ENCODE data around the gene MORN3.
"Not testable (repeated sequence)": the region's sequence is repeated elsewhere in the genome, so short reads cannot be mapped to it uniquely, and the experiment has no call there.

MORN3 gene

GRCh38 chr12:121692744-121693143, 23.3 kb upstream of the MORN3 start:
- DNase-seq (ENCODE audit: low spot score): not testable (repeated sequence)

- no peak for DNase-seq (ENCODE audit: low spot score)
Measured at GRCh38 chr12:121689430-121689829, 20.0 kb upstream of the MORN3 start.

GRCh38 chr12:121688966-121689365, 19.5 kb upstream of the MORN3 start:
- no peak for DNase-seq (ENCODE audit: low spot score)

- DNase-seq (ENCODE audit: low spot score): not testable (repeated sequence)
Measured at GRCh38 chr12:121679661-121680197, 10.3 kb upstream of the MORN3 start.

GRCh38 chr12:121678716-121679300, 9.4 kb upstream of the MORN3 start:
- no peak for DNase-seq (ENCODE audit: low spot score)

- DNase-seq (ENCODE audit: low spot score): no peak
Measured at GRCh38 chr12:121678305-121678704, 8.9 kb upstream of the MORN3 start.

- DNase-seq (ENCODE audit: low spot score): no peak
Measured at GRCh38 chr12:121676190-121676589, 6.7 kb upstream of the MORN3 start.

GRCh38 chr12:121673013-121673511, 3.6 kb upstream of the MORN3 start:
- DNase-seq (ENCODE audit: low spot score): no peak

GRCh38 chr12:121668750-121669520, 519 bp downstream of the MORN3 start:
- DNase-seq (ENCODE audit: low spot score): peak; percentile 72

- DNase-seq (ENCODE audit: low spot score): not testable (repeated sequence)
Measured at GRCh38 chr12:121666829-121667228, 2.6 kb downstream of the MORN3 start.

- DNase-seq (ENCODE audit: low spot score): no peak
Measured at GRCh38 chr12:121663610-121663929, 5.9 kb downstream of the MORN3 start.

- not testable (repeated sequence) for DNase-seq (ENCODE audit: low spot score)
Measured at GRCh38 chr12:121661353-121662105, 7.9 kb downstream of the MORN3 start.

- DNase-seq (ENCODE audit: low spot score): no peak
Measured at GRCh38 chr12:121657305-121658008, 12.0 kb downstream of the MORN3 start.

- DNase-seq (ENCODE audit: low spot score): no peak
Measured at GRCh38 chr12:121656122-121656521, 13.3 kb downstream of the MORN3 start.

GRCh38 chr12:121653999-121654398, 15.5 kb downstream of the MORN3 start:
- DNase-seq (ENCODE audit: low spot score): no peak

GRCh38 chr12:121652767-121653497, 16.5 kb downstream of the MORN3 start:
- no peak for DNase-seq (ENCODE audit: low spot score)

- no peak for DNase-seq (ENCODE audit: low spot score)
Measured at GRCh38 chr12:121651320-121651719, 18.1 kb downstream of the MORN3 start.

- no peak for DNase-seq (ENCODE audit: low spot score)
Measured at GRCh38 chr12:121649819-121650353, 19.6 kb downstream of the MORN3 start.

GRCh38 chr12:121649322-121649721, 20.1 kb downstream of the MORN3 start:
- DNase-seq (ENCODE audit: low spot score): no peak

GRCh38 chr12:121648458-121649028, 20.9 kb downstream of the MORN3 start:
- DNase-seq (ENCODE audit: low spot score): no peak

GRCh38 chr12:121641343-121641630, 28.2 kb downstream of the MORN3 start:
- DNase-seq (ENCODE audit: low spot score): no peak

Measured in NAMALWA (cell line).